WI38 (cell line): ENCODE data around the gene ABHD17A.

Source experiments
- H3K4me3 ChIP-seq: 2 replicates; pipeline ENCODE4 v1.5.1; 2011; ENCODE audit warnings: low read depth, mild to moderate bottlenecking, control low read depth, low read length
- TF ChIP-seq, protein P1 (sequence below): IDR thresholded peaks from 2 replicates; pipeline ENCODE4 v1.5.1; 2012; ENCODE audit warnings: low read depth, mild to moderate bottlenecking, control low read depth, low read length

ABHD17A gene

DNA sequence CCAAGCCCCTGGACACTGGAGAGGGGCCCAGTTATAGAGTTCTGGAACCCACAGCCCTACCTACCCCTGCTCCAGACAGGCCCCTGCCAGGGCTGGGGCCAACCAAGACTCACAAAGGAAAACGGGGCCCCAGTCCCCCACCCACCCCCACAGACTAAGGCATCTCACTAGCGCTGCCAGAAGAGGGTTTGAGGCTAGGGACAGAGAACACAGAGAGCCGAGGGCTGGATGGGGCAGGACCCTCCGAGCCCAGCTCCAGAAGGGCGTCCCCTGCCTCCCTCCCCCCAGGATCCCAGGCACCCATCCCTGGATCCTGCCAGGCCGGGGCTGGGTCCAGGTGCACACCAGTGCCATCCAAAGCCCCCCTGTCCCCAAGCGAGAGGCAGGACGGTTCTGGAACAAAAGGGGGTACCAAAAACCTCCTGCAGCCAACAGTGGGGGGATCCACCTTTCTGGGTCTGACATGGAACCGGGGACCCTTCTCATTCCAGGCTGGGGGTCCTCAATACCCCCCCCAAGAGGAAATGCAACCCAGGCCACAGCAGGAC lies 32.6 kb downstream of the ABHD17A start:
- no peak overlapping the region for H3K4me3 ChIP-seq
- TF ChIP-seq, protein P1, sequence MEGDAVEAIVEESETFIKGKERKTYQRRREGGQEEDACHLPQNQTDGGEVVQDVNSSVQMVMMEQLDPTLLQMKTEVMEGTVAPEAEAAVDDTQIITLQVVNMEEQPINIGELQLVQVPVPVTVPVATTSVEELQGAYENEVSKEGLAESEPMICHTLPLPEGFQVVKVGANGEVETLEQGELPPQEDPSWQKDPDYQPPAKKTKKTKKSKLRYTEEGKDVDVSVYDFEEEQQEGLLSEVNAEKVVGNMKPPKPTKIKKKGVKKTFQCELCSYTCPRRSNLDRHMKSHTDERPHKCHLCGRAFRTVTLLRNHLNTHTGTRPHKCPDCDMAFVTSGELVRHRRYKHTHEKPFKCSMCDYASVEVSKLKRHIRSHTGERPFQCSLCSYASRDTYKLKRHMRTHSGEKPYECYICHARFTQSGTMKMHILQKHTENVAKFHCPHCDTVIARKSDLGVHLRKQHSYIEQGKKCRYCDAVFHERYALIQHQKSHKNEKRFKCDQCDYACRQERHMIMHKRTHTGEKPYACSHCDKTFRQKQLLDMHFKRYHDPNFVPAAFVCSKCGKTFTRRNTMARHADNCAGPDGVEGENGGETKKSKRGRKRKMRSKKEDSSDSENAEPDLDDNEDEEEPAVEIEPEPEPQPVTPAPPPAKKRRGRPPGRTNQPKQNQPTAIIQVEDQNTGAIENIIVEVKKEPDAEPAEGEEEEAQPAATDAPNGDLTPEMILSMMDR = no peak

DNA sequence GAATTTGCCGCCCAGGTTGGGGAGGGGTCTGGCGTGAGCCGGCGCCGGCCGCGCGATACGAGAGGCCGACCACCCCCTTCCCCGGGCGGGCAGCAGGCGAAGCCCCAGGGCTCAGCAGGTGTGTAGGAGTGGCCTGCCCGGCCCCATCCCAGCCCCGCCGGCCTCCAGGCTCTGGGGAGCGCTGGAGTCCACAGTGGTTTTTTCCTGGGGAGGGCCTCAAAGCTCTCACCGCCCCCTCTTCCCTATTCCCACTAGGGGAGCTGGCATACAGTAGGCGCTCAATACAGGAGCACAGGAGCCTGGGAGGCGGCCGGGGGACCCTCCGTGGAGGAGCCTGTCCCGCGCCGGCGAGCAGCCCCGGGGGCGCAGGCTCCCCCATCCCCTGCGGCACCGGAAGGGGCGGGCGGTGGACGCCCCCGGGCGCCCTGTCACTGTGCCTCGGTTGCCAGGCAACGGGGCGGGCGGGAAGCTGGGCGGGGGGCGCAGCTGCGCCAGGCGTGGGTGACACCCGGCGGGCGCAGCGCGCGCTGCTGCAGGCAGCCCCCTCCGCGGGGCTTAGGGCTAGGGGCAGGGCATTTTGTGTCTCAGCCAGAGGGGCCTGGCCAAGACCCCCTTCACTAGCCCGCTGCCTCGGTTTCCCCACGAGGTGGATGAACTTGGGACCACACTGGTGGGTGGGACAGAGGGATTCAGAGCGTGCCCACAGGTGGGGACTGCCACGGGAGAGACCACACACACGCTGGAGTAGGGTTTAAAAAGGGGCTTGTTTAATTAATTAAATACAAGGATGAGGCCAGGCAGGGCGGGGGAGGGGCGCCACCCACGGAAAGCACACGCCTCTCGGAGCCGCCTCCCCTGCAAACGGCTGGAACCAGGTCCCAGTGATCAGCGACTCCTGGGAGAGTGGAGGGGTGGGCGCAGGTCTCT lies 33.4 kb downstream of the ABHD17A start:
- TF ChIP-seq, protein P1 = no peak
- no peak overlapping the region for H3K4me3 ChIP-seq

DNA sequence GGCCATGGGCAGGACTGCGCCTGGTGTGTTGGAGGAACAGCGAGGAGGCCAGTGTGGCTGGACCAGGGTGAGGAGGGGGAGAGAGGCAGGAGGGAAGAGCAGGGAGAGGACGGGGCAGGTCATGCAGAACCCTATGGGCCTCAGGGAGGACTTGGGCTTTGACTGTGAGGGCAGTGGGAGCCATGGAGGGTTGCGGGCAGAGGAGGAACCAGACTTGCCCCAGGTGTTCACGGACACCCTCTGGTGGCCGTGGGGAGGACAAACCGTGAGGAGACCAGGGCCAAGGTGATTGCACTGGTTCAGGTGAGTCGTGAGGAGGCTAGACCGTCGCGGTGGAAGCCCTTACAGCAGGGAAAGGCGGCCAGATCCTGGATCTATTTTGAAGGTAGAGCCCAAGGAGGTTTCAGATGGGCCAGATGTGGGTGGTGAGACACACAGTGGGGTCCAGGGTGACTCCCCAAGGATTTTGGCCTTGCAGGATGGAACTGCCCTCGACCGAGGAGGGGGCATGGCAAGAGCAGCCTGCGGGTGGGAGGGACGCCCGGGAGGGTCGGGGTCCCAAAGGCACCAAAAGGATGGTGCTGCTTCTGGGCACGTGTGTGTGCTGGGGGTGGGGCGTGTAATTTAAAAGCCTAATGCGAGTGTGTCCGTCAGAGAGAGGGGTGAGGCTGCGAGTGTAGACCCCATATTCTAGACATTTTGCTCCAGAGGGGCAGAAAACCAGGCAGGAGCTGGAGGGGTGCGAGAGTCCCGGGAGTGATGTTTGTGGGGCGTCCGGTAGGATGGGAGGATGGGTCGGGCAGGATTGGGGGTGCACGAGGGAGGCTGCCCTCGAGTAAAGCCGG lies 34.3 kb downstream of the ABHD17A start:
- no peak overlapping the region for H3K4me3 ChIP-seq
- TF ChIP-seq, protein P1 = no peak

DNA sequence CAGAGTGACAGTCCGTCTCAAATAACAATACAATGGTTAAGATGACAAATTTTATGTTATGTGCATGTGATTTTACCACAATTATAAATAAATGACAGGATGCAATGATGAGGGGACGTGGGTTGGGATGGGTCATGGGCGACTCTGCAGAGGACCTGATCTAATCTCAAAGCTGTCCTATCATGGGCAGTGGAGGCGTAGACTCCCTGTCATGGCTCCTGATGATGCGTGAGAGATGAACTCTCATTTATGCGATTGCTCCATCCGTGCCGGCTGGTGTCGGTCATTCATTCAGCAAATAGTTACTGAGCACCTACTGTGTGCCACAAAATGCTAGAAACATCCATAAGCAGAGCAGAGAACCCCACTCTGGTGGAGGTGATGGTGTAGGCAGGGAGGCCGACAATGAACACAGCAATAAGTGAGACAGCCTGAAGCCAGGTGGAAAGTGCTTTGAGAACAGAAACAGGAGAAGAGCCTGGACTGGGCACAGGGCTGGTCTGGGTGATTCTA lies 35.4 kb downstream of the ABHD17A start:
- TF ChIP-seq, protein P1 = no peak
- H3K4me3 ChIP-seq = no peak overlapping the region

DNA sequence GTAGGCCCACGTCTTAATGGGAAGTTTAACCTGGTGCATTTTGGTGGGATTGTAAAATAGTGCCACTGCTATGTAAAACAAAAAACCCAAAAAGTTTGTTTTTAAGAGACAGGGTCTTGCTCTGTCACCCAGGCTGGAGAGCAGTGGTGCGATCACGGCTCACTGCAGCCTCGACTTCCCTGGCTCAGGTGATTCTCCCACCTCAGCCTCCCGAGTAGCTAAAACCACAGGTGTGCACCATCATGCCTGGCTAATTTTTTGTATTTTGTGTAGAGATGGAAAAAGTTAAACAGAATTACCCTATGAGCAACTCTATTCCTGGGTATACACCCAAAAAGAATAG lies 36.2 kb downstream of the ABHD17A start:
- TF ChIP-seq, protein P1 = no peak
- no peak overlapping the region for H3K4me3 ChIP-seq

DNA sequence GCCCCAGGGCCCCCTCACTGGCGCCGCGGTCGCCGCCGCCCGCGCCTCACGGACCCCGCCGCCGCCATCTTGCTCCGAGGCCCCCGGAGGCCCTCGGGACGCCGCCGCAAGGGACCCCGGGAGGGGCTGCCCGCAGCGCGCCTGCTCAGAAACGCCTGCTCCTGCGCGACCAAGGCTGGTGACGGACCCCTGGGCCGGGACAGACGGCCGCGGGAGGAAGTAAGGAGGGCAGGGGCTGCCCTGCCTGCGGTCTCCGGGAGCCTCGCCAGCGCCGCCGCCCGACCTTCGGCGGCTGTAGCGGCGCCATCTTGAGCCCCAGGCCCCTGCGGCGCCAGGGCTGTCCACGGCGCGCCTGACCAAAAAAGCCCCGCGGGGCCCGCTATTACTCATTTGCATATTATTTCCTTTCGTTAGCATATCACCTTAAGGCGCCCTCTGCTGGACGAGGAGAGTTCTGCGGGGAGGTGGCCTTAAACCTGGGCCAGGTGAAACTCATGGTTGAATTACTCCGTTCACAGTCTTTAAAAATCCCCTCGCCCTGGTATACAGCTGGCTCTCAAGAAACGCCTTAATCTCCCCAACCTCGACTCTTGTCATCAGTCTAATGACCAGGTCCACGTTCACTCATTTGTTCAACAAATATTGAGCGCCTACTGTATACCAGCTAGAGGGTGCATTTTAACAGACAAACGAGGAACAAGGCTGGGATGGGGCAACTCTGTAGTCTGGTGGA lies 36.7 kb downstream of the ABHD17A start, which contains the start of gene REXO1:
Gene REXO1, minus strand, starts transcription at position 85 of the 733 bp plus-strand sequence. CDS start 125 bp downstream, outside the sequence.
- H3K4me3 ChIP-seq = peak within 1 kb of the TSS; percentile 89
- TF ChIP-seq, protein P1 = peak; percentile 81
